SK-N-SH (cell line): Measurements from ENCODE around the gene SEBOX. TPM values are rescaled to one million over a fixed set of nuclear protein-coding genes. Genes with fewer than 3 reads are reported as not detected.

ENCODE experiments used
- CTCF ChIA-PET: fragments of 300-600, 350-600 bp; formaldehyde crosslinking; extraction: SDS; loops from one replicate; lab custom pipeline; 2021; lab: Yijun Ruan, JAX
- POLR2A ChIA-PET: fragments of 350-600 bp; sonication (Branson Sonifier 250); formaldehyde crosslinking; extraction: SDS; loops from one replicate; lab custom pipeline; 2020; ENCODE audit warnings: antibody characterized with exemption, inconsistent platforms; lab: Yijun Ruan, JAX
- DNase-seq: peaks from one replicate; pipeline ENCODE4 v3.0.0; 2012
- H2AFZ ChIP-seq: fragments of 200-600 bp; sonication (generic); 2 replicates; pipeline ENCODE4 v1.8.1; 2016; ENCODE audit warnings: antibody characterized with exemption, mild to moderate bottlenecking, low read depth
- H3F3A ChIP-seq: fragments of 200-600 bp; sonication (generic); replicated peaks from 2 replicates; pipeline ENCODE3; 2016; ENCODE audit warnings: antibody characterized with exemption, mild to moderate bottlenecking; ENCODE audit not compliant: insufficient read depth
- H3K27ac ChIP-seq, 2 experiments: fragments of 200-500 bp in 1 of 2; fragments of 200-600 bp in 1 of 2; sonication (Bioruptor generic) in 1 of 2; sonication (generic), shearing (Covaris generic) in 1 of 2; 2 replicates each; pipeline versions ENCODE4 v1.5.1 to v1.6.1; 2014 to 2016; ENCODE audit warnings: low read depth in 2 of 2, inconsistent platforms in 1 of 2, low read length in 1 of 2, mild to moderate bottlenecking in 1 of 2, mixed read lengths in 1 of 2
- H3K27me3 ChIP-seq: fragments of 200-600 bp; sonication (generic), shearing (Covaris generic); 2 replicates; pipeline ENCODE4 v1.6.1; 2016; ENCODE audit warnings: mixed run types; ENCODE audit not compliant: insufficient read depth
- H3K36me3 ChIP-seq, 2 experiments: fragments of 200-500 bp in 1 of 2; fragments of 200-600 bp in 1 of 2; sonication (Bioruptor generic) in 1 of 2; sonication (generic) in 1 of 2; replicated peaks in 1 of 2; 2 replicates each; pipeline versions ENCODE3 to v1.5.1; 2014 to 2016; ENCODE audit warnings: low read length in 1 of 2, mild to moderate bottlenecking in 1 of 2; ENCODE audit not compliant: insufficient read depth in 2 of 2, control insufficient read depth in 1 of 2
- H3K4me1 ChIP-seq, 2 experiments: fragments of 200-500 bp in 1 of 2; fragments of 200-600 bp in 1 of 2; sonication (Bioruptor generic) in 1 of 2; sonication (generic), shearing (Covaris generic) in 1 of 2; 2 replicates each; pipeline versions ENCODE4 v1.5.1 to v1.6.1; 2014 to 2016; ENCODE audit warnings: low read depth in 1 of 2, low read length in 1 of 2, mixed run types in 1 of 2; ENCODE audit not compliant: insufficient read depth in 2 of 2, control insufficient read depth in 1 of 2
- H3K4me2 ChIP-seq: fragments of 200-600 bp; sonication (generic), shearing (Covaris generic); 2 replicates; pipeline ENCODE4 v1.6.1; 2017; ENCODE audit warnings: mixed run types
- H3K4me3 ChIP-seq, 2 experiments: fragments of 200-500 bp in 1 of 2; fragments of 200-600 bp in 1 of 2; sonication (Bioruptor generic) in 1 of 2; sonication (generic), shearing (Covaris generic) in 1 of 2; 2 replicates each; pipeline versions ENCODE4 v1.5.1 to v1.8.1; 2014 to 2016; ENCODE audit warnings: low read depth in 2 of 2, inconsistent platforms in 1 of 2, low read length in 1 of 2, mild to moderate bottlenecking in 1 of 2, mixed read lengths in 1 of 2, moderate library complexity in 1 of 2
- H3K79me2 ChIP-seq: fragments of 200-600 bp; sonication (generic); 2 replicates; pipeline ENCODE4 v1.8.1; 2017; ENCODE audit warnings: mild to moderate bottlenecking; ENCODE audit not compliant: insufficient read depth
- H3K9ac ChIP-seq: fragments of 200-600 bp; sonication (generic); 2 replicates; pipeline ENCODE4 v1.6.1; 2017; ENCODE audit warnings: mixed run types
- H3K9me2 ChIP-seq: fragments of 200-600 bp; sonication (generic); 2 replicates; pipeline ENCODE4 v1.6.1; 2017; ENCODE audit warnings: mixed run types
- H3K9me3 ChIP-seq: fragments of 200-600 bp; sonication (generic); 2 replicates; pipeline ENCODE4 v1.6.1; 2017; ENCODE audit warnings: mixed run types, mild to moderate bottlenecking, moderate library complexity
- H4K20me1 ChIP-seq: fragments of 200-600 bp; sonication (generic); 2 replicates; pipeline ENCODE4 v1.6.1; 2017; ENCODE audit warnings: mild to moderate bottlenecking, mixed run types; ENCODE audit not compliant: insufficient read depth
- CHD2 ChIP-seq: fragments of 150-350 bp; IDR thresholded peaks from 2 replicates; pipeline ENCODE4 v1.6.1; 2018; ENCODE audit warnings: low read length; ENCODE audit not compliant: partially characterized antibody
- CTCF ChIP-seq: fragments of 200-600 bp; sonication (generic); IDR thresholded peaks from 2 replicates; pipeline ENCODE4 v1.6.1; 2017; ENCODE audit warnings: antibody characterized with exemption, mild to moderate bottlenecking, moderate library complexity
- ELF1 ChIP-seq: IDR thresholded peaks from 2 replicates; pipeline ENCODE4 v1.4.0; 2012
- EP300 ChIP-seq, 2 experiments: IDR thresholded peaks; 2 replicates each; pipeline versions ENCODE4 v1.4.0 to v1.6.1; 2012; ENCODE audit warnings: borderline replicate concordance in 1 of 2, low read depth in 1 of 2, low read length in 1 of 2
- EZH2phosphoT487 ChIP-seq: fragments of 200-600 bp; sonication (generic); IDR thresholded peaks from 2 replicates; pipeline ENCODE4 v1.6.1; 2017; ENCODE audit warnings: low read depth, mixed run types, mild to moderate bottlenecking, antibody characterized with exemption, moderate library complexity, borderline replicate concordance
- FOSL2 ChIP-seq: IDR thresholded peaks from 2 replicates; pipeline ENCODE4 v1.4.0; 2012; ENCODE audit warnings: low read depth, mild to moderate bottlenecking, moderate library complexity, borderline replicate concordance
- FOXJ3 ChIP-seq: sonication (generic); formaldehyde crosslinking; IDR thresholded peaks from 2 replicates; pipeline ENCODE4 v1.5.1; 2020; ENCODE audit warnings: mild to moderate bottlenecking, missing genetic modification reagents
- FOXM1 ChIP-seq: IDR thresholded peaks from 2 replicates; pipeline ENCODE4 v1.4.0; 2012; ENCODE audit warnings: low read depth, mild to moderate bottlenecking
- GATA2 ChIP-seq: sonication (generic); formaldehyde crosslinking; IDR thresholded peaks from 2 replicates; pipeline ENCODE4 v1.5.0; 2020; ENCODE audit warnings: mild to moderate bottlenecking, missing genetic modification reagents
- JUND ChIP-seq: IDR thresholded peaks from 2 replicates; pipeline ENCODE4 v1.4.0; 2012
- MAX ChIP-seq: IDR thresholded peaks from 2 replicates; pipeline ENCODE4 v1.4.0; 2012; ENCODE audit warnings: low read depth
- MEF2A ChIP-seq: IDR thresholded peaks from 2 replicates; pipeline ENCODE4 v1.4.0; 2012; ENCODE audit warnings: low read depth, borderline replicate concordance
- MXI1 ChIP-seq: IDR thresholded peaks from 2 replicates; pipeline ENCODE4 v1.6.1; 2012; ENCODE audit warnings: mild to moderate bottlenecking, low read depth, low read length, improper control_type of control experiment
- NFIC ChIP-seq: IDR thresholded peaks from 2 replicates; pipeline ENCODE4 v1.4.0; 2012; ENCODE audit warnings: borderline replicate concordance
- NRF1 ChIP-seq: IDR thresholded peaks from 2 replicates; pipeline ENCODE4 v1.6.1; 2012; ENCODE audit warnings: low read depth, mild to moderate bottlenecking, low read length
- PBX3 ChIP-seq: IDR thresholded peaks from 2 replicates; pipeline ENCODE4; 2012
- POLR2AphosphoS5 ChIP-seq: IDR thresholded peaks from 2 replicates; pipeline ENCODE4 v1.6.1; 2012; ENCODE audit warnings: low read depth, low read length
- RAD21 ChIP-seq: IDR thresholded peaks from 2 replicates; pipeline ENCODE4 v1.6.1; 2012; ENCODE audit warnings: mild to moderate bottlenecking, low read length
- RCOR1 ChIP-seq: fragments of 150-350 bp; IDR thresholded peaks from 2 replicates; pipeline ENCODE4 v1.6.1; 2017; ENCODE audit warnings: antibody characterized with exemption, low read length
- REST ChIP-seq: IDR thresholded peaks from 2 replicates; pipeline ENCODE4 v1.6.1; 2012; ENCODE audit warnings: mild to moderate bottlenecking, low read depth, low read length, moderate library complexity
- RFX5 ChIP-seq: IDR thresholded peaks from 2 replicates; pipeline ENCODE4 v1.6.1; 2012; ENCODE audit warnings: mild to moderate bottlenecking, improper control_type of control experiment, low read length
- RXRA ChIP-seq: IDR thresholded peaks from 2 replicates; pipeline ENCODE4 v1.4.0; 2012; ENCODE audit warnings: low read depth, mild to moderate bottlenecking, borderline replicate concordance
- SMC3 ChIP-seq: IDR thresholded peaks from 2 replicates; pipeline ENCODE4 v1.6.1; 2012; ENCODE audit warnings: low read depth, low read length, improper control_type of control experiment
- TAF1 ChIP-seq: IDR thresholded peaks from 2 replicates; pipeline ENCODE4 v1.6.1; 2012; ENCODE audit warnings: low read depth, mild to moderate bottlenecking, low read length, moderate library complexity, borderline replicate concordance
- TCF12 ChIP-seq: IDR thresholded peaks from 2 replicates; pipeline ENCODE4 v1.4.0; 2012
- YY1 ChIP-seq: IDR thresholded peaks from 2 replicates; pipeline ENCODE4 v1.4.0; 2012; ENCODE audit warnings: low read depth, mild to moderate bottlenecking
- WGBS: methylation state at CpG from one replicate; pipeline ENCODE4 v1.1.6; 2017; ENCODE audit warnings: low lambda C conversion rate; 5-methylcytosine and 5-hydroxymethylcytosine counted together
- polyA plus RNA-seq, 3 experiments: library from polyadenylated mRNA; depleted of rRNA; stranded (reverse); fragments of >200 nt; gene quantifications; 2 replicates each; pipeline ENCODE4 v1.2.3, GENCODE V29; 2012

Gene SEBOX
- polyA plus RNA-seq, 1 of the 3 experiments (the other 2 are of a cell fraction), result not detected

GRCh38 chr17:28379814-28380801 lies 15.1 kb upstream of the SEBOX start (continued):
- TF ChIP-seq REST (no peak), FOSL2 (no peak), RFX5 (no peak), CHD2 (no peak), RCOR1 (no peak), RXRA (no peak), FOXM1 (no peak), RAD21 (no peak), JUND (no peak), NFIC (no peak), TCF12 (no peak), TAF1 (no peak), NRF1 (no peak), SMC3 (no peak), MEF2A (no peak), MXI1 (peak; percentile 44; the same call in 1 of the 2 replicates), MAX (no peak), EP300 (IDR thresholded peaks at IDR 0.05; ENCODE audit: borderline replicate concordance in 1 of 2, low read depth in 1 of 2, low read length in 1 of 2) (peak in 1 of 2 experiments; percentile 30; a peak in 1 of 4 replicates)

GRCh38 chr17:28372945-28373274 lies 7.9 kb upstream of the SEBOX start:
- POLR2A ChIA-PET, result interaction anchor here (0.7 kb wide), 1 partner anchor 156 kb away, joined by 3 read pairs; no protein-coding TSS in a partner anchor
- H3K9me3 ChIP-seq, result no peaks in the 10 kb centered on the region
- CTCF ChIA-PET, result no interaction called here
- H3K36me3 ChIP-seq, result peaks cover 0 to 4% of the 10 kb centered on the region in 2 experiments
- H4K20me1 ChIP-seq, result peaks cover 36% of the 10 kb centered on the region
- H3K27ac ChIP-seq, result peak overlapping the region in 1 of 2 experiments; percentile 90; a peak in 2 of 4 replicates
- H3K4me3 ChIP-seq, result peak overlapping the region; percentile 60 to 84
- H3K9me2 ChIP-seq, result no peaks in the 10 kb centered on the region
- peak; percentile 45 for DNase-seq
- peak overlapping the region; percentile 81; the same call in 1 of the 2 replicates for H3K9ac ChIP-seq
- WGBS, result 62% methylated on average over 6 of the region's 6 CpGs
- peaks cover 15% of the 10 kb centered on the region for H3F3A ChIP-seq
- peaks cover 45% of the 10 kb centered on the region for H3K79me2 ChIP-seq
- no peaks in the 10 kb centered on the region for H3K27me3 ChIP-seq
- H3K4me2 ChIP-seq, result peak overlapping the region; percentile 96
- H3K4me1 ChIP-seq, result peaks cover 15 to 28% of the 10 kb centered on the region in 2 experiments
- H2AFZ ChIP-seq, result no peak overlapping the region
- TF ChIP-seq FOXM1 (no peak), TCF12 (no peak), YY1 (no peak), PBX3 (no peak), EZH2phosphoT487 (no peak), FOXJ3 (CRISPR knock-in tag) (no peak), ELF1 (no peak), GATA2 (CRISPR knock-in tag) (no peak), CTCF (no peak), MAX (no peak), POLR2AphosphoS5 (no peak)
